HUES64 (cell line): ENCODE results near the gene STYXL1.
"Not testable (repeated sequence)": the region's sequence is repeated elsewhere in the genome, so short reads cannot be mapped to it uniquely, and the experiment has no call there.

ENCODE experiments used
- H3K27ac ChIP-seq: 2 replicates; pipeline ENCODE4 v1.7.0; 2013; ENCODE audit warnings: low read depth, low read length, inconsistent platforms
- H3K27me3 ChIP-seq: 2 replicates; pipeline ENCODE4 v1.6.1; 2013; ENCODE audit warnings: mild to moderate bottlenecking, low read length; ENCODE audit not compliant: insufficient read depth
- H3K36me3 ChIP-seq: 2 replicates; pipeline ENCODE4 v1.6.1; 2013; ENCODE audit warnings: mild to moderate bottlenecking, low read length; ENCODE audit not compliant: insufficient read depth
- H3K4me1 ChIP-seq: 2 replicates; pipeline ENCODE4 v1.6.1; 2013; ENCODE audit warnings: mild to moderate bottlenecking, low read length, moderate library complexity; ENCODE audit not compliant: insufficient read depth
- H3K4me3 ChIP-seq: 2 replicates; pipeline ENCODE4 v1.5.1; 2013; ENCODE audit warnings: mild to moderate bottlenecking, low read length, moderate library complexity
- H3K9ac ChIP-seq: 2 replicates; pipeline ENCODE4 v1.6.1; 2013; ENCODE audit warnings: mild to moderate bottlenecking, low read depth, low read length
- H3K9me3 ChIP-seq: 2 replicates; pipeline ENCODE4 v1.6.1; 2013; ENCODE audit warnings: low read depth, low read length; ENCODE audit not compliant: insufficient read depth
- WGBS: fragments of 150-250, 120-280 bp; methylation state at CpG from one replicate; pipeline ENCODE4 v1.1.7; 2013; ENCODE audit warnings: missing lambda C conversion rate; 5-methylcytosine and 5-hydroxymethylcytosine counted together

STYXL1 gene

GRCh38 chr7:76022026-76022780 lies 25.6 kb downstream of the STYXL1 start:
- H3K9me3 ChIP-seq = no peaks in the 10 kb centered on the region
- no peak overlapping the region for H3K9ac ChIP-seq
- 94% methylated on average over 7 of the region's 7 CpGs for WGBS
- H3K4me3 ChIP-seq = no peak overlapping the region
- H3K4me1 ChIP-seq = no peaks in the 10 kb centered on the region
- peaks cover 32% of the 10 kb centered on the region for H3K36me3 ChIP-seq
- no peaks in the 10 kb centered on the region for H3K27me3 ChIP-seq
- no peak overlapping the region for H3K27ac ChIP-seq

GRCh38 chr7:76020031-76020714 lies 27.6 kb downstream of the STYXL1 start:
- Histone ChIP-seq H3K4me1 (no peaks in the 10 kb centered on the region), H3K9ac (no peak overlapping the region), H3K4me3 (no peak overlapping the region), H3K27me3 (no peaks in the 10 kb centered on the region), H3K36me3 (peaks cover 41% of the 10 kb centered on the region), H3K9me3 (no peaks in the 10 kb centered on the region), H3K27ac (no peak overlapping the region)
- 58% methylated on average over 6 of the region's 6 CpGs for WGBS

- not testable (repeated sequence) for H3K9ac ChIP-seq, H3K27ac ChIP-seq, H3K9me3 ChIP-seq, H3K4me1 ChIP-seq, H3K27me3 ChIP-seq, H3K4me3 ChIP-seq
- H3K36me3 ChIP-seq = peaks cover 44% of the 10 kb centered on the region
- 99% methylated on average over 3 of the region's 4 CpGs for WGBS
These were observed 29.3 kb downstream of the STYXL1 start for GRCh38 chr7:76018520-76018919.

GRCh38 chr7:76016191-76016947 lies 31.4 kb downstream of the STYXL1 start:
- H3K9ac ChIP-seq = no peak overlapping the region
- H3K27ac ChIP-seq = no peak overlapping the region
- H3K9me3 ChIP-seq = no peaks in the 10 kb centered on the region
- no peaks in the 10 kb centered on the region for H3K4me1 ChIP-seq
- no peaks in the 10 kb centered on the region for H3K27me3 ChIP-seq
- no peak overlapping the region for H3K4me3 ChIP-seq
- peaks cover 44% of the 10 kb centered on the region for H3K36me3 ChIP-seq
- WGBS = 98% methylated on average over 7 of the region's 13 CpGs

GRCh38 chr7:76011442-76011861 lies 36.3 kb downstream of the STYXL1 start:
- H3K27ac ChIP-seq = no peak overlapping the region
- peaks cover 21% of the 10 kb centered on the region for H3K36me3 ChIP-seq
- no peak overlapping the region for H3K4me3 ChIP-seq
- no peaks in the 10 kb centered on the region for H3K27me3 ChIP-seq
- 93% methylated on average over 8 of the region's 8 CpGs for WGBS
- H3K9ac ChIP-seq = no peak overlapping the region
- H3K4me1 ChIP-seq = no peaks in the 10 kb centered on the region
- no peaks in the 10 kb centered on the region for H3K9me3 ChIP-seq

GRCh38 chr7:76009672-76010600 lies 37.9 kb downstream of the STYXL1 start:
- no peaks in the 10 kb centered on the region for H3K27me3 ChIP-seq
- no peak overlapping the region for H3K9ac ChIP-seq
- 91% methylated on average over 11 of the region's 11 CpGs for WGBS
- H3K27ac ChIP-seq = no peak overlapping the region
- H3K4me3 ChIP-seq = no peak overlapping the region
- no peaks in the 10 kb centered on the region for H3K9me3 ChIP-seq
- no peaks in the 10 kb centered on the region for H3K4me1 ChIP-seq
- peaks cover 16% of the 10 kb centered on the region for H3K36me3 ChIP-seq

GRCh38 chr7:76008156-76008687 lies 39.6 kb downstream of the STYXL1 start:
- Histone ChIP-seq H3K36me3 (peaks cover 17% of the 10 kb centered on the region), H3K27ac (no peak overlapping the region)
- 72% methylated on average over 8 of the region's 8 CpGs for WGBS

GRCh38 chr7:76005004-76005403 lies 42.8 kb downstream of the STYXL1 start:
- H3K36me3 ChIP-seq = peaks cover 35% of the 10 kb centered on the region
- WGBS = 95% methylated on average over 2 of the region's 4 CpGs
- not testable (repeated sequence) for H3K4me1 ChIP-seq, H3K27ac ChIP-seq, H3K9ac ChIP-seq, H3K9me3 ChIP-seq, H3K4me3 ChIP-seq, H3K27me3 ChIP-seq

More at GRCh38 chr7:76008156-76008687, 39.6 kb downstream of the STYXL1 start:
- H3K9me3 ChIP-seq = no peaks in the 10 kb centered on the region
- H3K4me3 ChIP-seq = no peak overlapping the region
- no peaks in the 10 kb centered on the region for H3K4me1 ChIP-seq
- no peak overlapping the region for H3K9ac ChIP-seq
- no peaks in the 10 kb centered on the region for H3K27me3 ChIP-seq

- H3K36me3 ChIP-seq = peaks cover 39% of the 10 kb centered on the region
- H3K4me3 ChIP-seq = no peak overlapping the region
- H3K9ac ChIP-seq = no peak overlapping the region
- H3K4me1 ChIP-seq = no peaks in the 10 kb centered on the region
- 95% methylated on average over 10 of the region's 10 CpGs for WGBS
- no peaks in the 10 kb centered on the region for H3K9me3 ChIP-seq
- H3K27ac ChIP-seq = no peak overlapping the region
- no peaks in the 10 kb centered on the region for H3K27me3 ChIP-seq
These were observed 44.4 kb downstream of the STYXL1 start for GRCh38 chr7:76003351-76003750.

- Histone ChIP-seq H3K27me3 (no peaks in the 10 kb centered on the region), H3K4me3 (no peak overlapping the region), H3K4me1 (no peaks in the 10 kb centered on the region), H3K27ac (no peak overlapping the region), H3K36me3 (peaks cover 39% of the 10 kb centered on the region), H3K9me3 (no peaks in the 10 kb centered on the region), H3K9ac (no peak overlapping the region)
- WGBS = 97% methylated on average over 3 of the region's 3 CpGs
These were observed 45.0 kb downstream of the STYXL1 start for GRCh38 chr7:76002822-76003221.
